Activated effector memory CD4-positive, alpha-beta T cell treated with Interleukin-2 at 50 U/mL for 16 hours (primary cell): ENCODE results near the gene HNRNPK.
A peak's percentile ranks its signal among the peaks of the same experiment; 100 is the strongest.
"Not testable (repeated sequence)": the region's sequence is repeated elsewhere in the genome, so short reads cannot be mapped to it uniquely, and the experiment has no call there.

Source experiments
- DNase-seq: peaks from one replicate; pipeline ENCODE4 v3.0.0-alpha.2; 2020

HNRNPK gene

DNA sequence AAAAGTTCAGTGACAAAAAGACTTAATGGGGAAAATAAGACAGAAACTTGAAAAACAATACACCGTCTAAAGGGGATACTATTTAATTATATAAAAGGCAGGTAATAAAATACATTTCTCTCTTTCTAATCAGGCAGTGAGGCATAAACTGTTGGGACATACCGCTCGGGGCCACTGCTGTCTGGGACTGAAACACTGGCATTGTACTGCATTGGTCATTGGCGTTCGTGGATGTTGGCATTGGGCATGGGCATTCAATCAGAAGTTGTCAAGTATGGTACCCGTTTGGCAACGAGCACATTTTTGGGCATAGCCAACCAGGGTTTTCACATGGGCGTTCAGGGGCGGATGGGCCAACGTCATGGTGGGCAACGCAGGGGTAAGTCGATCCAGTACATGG is 4.7 kb downstream of the HNRNPK start:
- no peak for DNase-seq

DNA sequence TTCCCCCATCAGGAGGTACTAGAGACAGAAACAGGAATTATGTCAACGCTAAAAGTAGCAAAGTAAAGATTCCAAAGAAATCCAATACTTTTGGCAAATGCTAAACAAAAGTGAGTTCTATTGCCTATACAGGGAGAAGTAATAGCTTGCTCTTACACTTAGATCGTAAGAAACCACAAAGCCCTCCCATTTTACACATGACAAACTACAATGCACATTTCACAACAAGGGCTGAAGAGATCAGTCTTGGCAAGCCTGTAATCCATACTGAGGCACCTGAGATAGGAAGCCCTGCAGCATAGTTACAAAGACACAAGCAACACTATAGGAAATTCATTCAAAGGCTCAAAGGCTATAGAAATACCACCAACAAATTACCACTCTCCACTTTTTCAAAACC is 7.7 kb downstream of the HNRNPK start:
- no peak for DNase-seq

DNA sequence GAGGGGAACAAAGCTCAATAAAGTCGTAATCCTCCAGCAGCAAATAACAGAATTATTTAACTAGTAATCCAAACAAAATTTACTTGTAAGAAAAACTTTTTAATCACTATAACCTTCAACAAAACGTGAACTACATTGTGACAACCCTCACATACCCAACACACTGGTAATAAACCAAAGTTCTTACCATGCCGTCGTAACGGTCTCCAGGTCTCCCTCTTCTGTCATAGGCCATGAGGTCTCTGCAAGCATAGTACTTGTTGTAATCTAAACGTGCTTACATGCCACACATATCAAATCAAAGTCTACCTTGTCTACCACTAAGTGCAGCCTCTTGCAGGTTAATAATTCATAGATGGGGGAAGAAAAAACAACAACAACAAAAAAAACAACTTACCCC is 8.5 kb downstream of the HNRNPK start:
- no peak for DNase-seq

DNA sequence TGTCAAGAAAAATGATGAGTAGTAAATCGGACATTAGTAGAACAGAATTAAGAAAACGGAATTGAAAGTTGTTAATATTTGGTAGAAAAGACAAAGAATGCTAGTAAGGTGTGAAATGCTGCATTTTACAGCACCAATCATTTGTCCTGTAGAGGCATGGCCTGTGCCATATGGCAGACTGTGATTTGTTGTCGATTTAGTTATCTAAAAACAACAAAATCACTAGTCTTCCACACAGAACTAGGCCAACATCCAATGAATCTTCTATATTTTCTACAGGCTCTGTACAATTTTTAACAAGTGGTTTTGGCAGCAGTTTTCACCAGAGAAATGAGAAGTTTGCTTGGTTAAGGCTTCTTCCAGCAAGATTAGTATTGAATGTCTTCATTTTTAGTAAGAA is 10.4 kb downstream of the HNRNPK start:
- no peak for DNase-seq

DNA sequence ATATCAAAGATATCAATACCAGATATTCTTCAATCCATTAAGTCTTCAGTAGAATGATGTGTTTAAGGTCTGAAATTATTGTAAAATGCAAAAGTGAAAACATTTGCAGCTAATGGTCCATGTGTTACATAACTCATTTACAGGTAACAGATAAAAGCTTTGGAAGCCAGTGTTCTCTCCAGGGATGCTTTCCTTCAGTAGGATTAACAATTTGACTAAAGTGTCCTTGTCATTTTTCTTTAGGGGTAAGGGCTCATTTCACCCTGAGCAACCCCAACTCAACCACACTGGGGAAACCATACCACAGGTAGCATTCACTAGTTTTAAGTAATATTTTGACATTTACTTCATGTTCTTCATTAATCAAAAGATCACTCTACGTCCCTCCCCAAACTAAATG is 12.9 kb downstream of the HNRNPK start:
- DNase-seq, result no peak

DNA sequence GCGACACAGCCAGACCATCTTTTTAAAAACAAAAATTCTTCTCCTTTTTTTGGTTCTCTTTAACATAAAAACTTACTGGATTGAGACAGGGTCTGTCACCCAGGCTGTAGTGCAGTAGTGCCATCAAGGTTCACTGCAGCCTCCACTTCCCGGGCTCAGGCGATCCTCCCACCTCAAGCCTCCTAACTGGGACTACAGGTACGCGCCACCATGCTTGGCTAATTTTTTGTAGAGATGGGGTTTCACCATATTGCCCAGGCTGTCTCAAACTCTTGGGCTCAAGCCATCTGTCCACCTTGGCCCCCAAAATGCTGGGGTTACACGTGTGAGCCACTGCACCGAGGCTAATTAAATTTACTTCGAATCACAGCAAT is 13.8 kb downstream of the HNRNPK start:
- no peak for DNase-seq

DNA sequence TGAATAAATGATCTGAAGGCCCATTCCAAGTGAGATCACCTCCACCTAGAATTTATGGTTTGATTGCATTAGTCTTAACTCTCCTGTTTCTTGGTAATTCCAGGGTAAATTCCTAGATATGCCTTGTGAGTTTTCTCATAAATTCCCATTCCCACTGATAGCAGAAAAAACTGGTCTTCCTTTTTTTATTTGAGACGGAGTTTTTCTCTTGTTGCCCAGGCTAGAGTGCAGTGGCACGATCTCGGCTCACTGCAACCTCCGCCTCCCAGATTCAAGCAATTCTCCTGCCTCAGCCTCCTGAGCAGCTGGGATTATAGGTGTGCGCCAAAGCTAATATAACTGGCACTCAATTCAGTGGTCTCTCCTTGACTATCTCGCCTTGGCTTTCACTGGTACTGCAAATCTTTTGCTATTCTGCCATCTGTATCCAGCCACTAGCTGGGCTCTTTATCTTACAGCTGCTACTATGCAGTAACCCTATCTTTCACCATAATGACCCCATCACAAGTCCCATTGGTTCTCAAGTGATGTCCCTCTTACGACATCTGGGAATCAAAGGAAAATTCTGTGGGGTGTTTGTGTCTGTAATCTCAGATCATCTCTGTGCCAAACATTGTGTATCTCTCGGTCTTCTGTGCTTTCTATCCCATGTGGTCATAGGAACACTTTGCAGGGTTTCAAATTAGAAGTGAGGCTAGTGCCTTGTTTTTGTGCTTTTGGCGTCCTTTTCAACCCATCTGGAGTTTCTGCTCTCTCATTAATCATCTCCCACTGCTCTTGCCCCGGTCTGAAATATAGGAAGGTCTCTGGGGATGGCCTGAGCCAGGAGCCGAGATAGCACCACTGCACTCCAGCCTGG is 14.4 kb downstream of the HNRNPK start:
- no peak for DNase-seq

DNA sequence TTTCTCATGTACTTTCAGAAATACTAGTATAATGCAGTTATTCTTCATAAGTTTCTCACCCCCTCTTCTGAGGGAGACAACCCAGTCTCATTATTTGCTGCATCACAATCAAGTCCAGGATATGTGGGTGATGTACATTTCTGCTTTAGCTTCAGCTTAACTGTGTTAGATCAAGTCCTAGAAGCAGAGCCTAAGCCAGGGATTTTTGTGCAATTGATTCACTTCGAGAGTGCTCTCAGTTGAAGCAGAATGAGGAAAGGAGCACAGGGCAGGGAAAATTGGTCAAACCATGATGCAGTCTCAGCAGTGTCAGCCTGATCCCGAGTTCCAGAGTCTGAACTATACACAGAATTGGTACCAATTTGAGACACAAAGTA is 15.1 kb downstream of the HNRNPK start:
- no peak for DNase-seq

DNA sequence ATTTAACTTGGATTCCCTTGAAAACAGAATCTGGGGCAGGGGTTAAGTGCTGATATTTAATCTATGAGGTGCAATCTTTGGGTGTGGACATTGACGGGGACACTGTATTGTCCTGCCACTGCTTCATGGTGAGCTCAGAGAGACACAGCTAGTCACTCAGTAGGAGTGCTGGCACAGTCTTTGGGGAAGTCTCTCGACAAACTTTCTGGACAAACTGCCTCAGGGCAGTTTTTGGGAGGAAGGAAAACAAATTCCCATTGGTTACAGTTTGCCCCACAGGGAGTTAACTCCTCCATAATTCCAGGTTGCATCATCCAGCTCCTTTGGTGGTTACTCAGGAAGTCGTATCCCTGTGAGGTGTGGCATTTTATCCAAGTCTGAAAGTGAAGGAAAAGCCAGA is 17.9 kb downstream of the HNRNPK start:
- no peak for DNase-seq

DNA sequence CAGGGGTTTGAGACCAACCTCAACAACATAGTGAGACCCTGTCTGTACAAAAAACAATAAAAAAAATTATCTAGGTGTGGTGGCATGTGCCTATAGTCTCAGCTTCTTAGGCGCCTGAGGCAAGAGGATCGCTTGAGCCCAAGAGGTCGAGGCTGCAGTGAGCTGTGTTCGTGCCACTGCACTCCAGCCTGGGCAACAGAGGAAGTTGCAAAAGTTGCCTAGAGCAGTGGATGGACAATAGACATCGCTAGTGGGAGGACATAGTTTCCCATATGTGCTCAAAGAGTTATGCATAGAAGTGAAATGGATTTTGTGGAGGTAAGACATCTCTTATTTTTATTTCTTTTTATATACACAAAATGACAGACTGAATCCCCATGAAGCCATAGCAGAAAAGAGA is 19.0 kb downstream of the HNRNPK start:
- DNase-seq, result no peak

DNA sequence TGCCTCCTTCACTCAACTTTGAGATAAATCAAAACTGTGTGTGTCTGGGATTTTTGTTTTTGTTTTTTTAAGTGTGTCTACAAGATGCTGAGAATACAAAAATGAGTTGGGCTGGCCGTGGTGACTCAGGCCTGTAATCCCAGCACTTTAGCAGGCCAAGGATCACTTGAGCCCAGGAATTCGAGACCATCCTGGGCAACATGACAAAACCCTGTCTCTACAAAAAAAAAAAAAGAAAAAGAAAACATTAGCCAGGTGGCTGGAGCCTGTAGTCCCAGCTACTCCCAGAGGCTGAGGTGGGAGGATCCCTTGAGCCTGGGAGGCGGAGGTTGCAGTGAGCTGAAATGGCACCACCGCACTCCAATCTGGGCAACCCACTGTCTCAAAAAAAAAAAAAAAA is 21.0 kb downstream of the HNRNPK start:
- DNase-seq, result no peak

DNA sequence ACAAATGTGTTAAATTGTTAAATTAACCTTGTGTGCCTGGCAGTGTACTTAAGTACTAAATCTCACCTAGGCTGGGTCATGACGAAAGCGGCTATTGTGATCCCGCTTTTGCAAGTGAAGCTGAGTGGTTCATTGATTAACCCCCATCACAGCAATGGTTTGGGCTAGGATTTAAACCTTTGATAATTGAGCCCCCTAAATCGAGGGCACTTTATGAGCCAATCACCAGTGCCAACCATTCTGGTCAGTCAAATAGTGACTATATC is 22.8 kb downstream of the HNRNPK start:
- DNase-seq, result no peak

DNA sequence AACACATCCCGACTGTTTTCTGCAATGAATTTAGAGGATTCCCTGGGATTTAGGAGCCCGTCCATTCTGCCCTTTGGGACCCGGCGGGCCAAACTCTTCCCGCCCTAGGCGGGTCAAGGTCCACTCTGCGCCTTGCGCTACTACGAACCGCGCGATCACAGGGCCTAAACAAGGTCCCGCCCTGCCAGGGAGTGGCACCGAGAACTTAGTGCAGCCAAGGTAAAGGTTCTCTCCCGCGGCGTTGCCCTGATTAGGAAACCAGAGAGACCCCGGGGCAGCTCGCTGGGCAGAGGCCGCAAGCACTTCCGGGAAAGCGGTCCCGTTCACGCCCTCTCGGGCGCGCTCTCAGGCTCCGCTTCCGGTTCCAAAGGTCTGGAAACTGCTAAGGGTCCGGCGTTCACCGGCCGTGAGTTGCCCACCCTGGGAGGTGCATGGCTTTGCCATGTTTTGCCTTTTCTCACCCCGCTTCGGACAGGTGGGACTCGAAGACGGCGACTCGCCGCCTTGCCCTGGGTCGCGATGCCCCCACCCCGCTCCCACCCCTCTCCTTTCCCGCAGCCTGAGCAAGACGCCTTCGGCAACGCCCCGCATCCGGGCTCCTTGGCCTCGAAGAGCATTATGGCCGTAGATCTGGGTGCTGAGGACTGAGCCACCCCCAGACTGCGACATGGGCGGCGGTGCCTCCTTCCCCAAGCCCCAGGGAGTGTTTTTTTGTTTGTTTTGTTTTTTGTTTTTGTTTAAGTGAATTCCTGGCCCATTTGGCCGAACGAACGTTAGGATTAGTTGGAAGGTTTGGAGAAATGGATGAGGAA is 23.4 kb downstream of the HNRNPK start:
- peak; percentile 50 for DNase-seq

DNA sequence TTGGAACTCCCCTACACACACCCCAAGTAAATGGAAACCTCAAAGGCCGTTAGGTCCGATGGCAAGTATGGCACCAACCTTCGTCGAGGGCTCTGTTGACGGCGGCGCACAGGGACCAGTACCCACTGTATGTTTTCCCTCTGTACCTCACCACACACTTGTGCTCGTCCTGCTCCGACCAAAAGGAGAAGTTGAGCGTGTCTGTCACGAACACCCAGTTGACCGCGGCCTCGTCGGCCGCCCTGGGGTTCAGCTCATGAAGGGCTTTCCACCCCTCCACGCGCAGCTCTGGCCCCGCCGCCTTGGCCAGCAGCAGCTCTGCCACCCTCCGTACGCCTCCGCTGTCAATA is 24.0 kb downstream of the HNRNPK start:
- DNase-seq, result peak; percentile 14

DNA sequence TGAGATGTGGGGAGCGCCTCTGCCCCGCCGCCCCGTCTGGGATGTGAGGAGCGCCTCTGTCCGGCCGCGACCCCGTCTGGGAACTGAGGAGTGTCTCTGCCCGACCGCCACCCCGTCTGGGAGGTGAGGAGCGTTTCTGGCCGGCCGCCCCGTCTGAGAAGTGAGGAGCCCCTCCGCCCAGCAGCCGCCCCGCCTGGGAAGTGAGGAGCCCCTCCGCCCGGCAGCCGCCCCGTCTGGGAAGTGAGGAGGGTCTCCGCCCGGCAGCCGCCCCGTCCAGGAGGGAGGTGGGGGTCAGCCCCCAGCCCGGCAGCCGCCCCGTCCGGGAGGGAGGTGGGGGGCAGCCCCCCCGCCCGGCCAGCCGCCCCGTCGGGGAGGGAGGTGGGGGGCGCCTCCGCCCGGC is 31.9 kb downstream of the HNRNPK start:
- DNase-seq, result not testable (repeated sequence)

DNA sequence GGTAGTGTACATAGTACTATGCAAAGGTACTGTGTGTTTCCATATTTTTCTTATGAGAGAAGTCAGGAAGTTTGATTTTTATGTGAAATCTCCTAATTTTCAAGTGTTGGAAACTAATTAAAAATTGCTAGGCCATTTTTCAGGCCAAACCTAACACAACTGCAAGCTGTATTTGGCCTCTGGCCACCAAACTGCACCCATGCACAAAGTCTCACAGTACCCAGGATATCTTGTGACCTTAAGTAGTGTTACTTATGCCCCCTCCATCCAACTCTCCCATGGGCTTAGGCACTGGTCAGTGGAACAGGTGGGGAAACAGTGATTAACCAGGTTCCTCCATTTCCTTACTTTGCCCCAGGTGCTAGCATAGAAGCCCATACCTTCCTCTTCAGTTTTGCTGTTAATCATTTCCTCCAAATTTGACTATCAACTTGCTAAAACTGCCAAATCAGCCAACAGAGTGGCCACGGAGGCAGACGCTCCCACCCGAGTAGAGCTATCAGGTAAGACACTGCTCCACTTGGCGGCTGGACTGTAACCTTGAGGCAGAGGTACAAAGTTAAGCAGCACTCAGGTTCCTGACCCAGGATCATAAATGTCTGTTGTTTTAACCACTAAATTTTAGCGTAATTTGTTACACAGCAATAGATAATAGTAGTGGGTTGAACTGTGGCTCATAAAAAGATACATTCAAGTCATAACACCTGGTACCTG is 39.3 kb downstream of the HNRNPK start:
- DNase-seq, result no peak

DNA sequence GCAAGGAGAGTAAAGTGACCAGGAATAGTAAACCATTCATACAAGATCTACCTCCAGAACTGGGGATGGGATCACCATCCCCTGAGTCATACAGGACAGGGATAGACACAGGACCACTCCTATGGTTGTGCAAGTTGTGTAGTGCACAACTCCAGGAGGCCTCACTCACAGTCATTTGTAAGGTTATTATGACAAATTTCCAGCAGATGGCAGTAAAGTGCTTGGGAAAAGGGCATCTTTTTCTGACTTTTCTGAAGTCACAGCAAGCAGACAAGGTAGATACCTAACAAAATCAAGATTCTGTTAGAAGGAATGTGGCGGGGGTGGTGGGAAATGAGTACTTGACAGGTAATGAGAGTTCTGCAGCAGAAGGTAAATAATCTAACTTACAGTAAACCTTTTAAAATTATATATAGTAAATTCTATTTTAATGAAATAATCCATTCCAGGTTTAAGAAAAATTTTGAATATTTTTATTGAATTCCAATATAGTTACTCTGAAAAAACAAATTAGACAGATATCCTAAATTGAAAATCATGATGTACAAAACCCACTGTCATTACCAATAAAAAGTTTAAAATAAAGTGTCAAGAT is 42.1 kb downstream of the HNRNPK start:
- DNase-seq, result no peak

DNA sequence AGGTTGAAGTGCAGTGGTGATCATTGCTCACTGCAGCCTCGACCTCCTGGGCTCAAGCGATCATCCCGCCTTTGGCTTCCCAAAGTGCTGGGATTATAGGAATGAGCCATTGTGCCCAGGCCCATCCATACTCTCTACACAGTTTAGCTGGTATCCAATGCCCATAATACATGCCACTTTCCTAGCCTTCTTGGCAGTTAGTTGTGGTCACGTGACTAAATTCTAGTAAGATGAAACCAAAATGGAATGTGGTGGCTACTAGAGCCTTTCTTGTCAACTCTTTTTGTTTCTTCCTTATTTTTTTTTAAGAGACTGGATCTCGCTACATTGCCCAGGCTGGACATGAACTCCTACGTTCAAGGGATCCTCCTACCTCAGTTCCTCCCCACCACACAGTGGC is 43.5 kb downstream of the HNRNPK start:
- DNase-seq, result no peak

DNA sequence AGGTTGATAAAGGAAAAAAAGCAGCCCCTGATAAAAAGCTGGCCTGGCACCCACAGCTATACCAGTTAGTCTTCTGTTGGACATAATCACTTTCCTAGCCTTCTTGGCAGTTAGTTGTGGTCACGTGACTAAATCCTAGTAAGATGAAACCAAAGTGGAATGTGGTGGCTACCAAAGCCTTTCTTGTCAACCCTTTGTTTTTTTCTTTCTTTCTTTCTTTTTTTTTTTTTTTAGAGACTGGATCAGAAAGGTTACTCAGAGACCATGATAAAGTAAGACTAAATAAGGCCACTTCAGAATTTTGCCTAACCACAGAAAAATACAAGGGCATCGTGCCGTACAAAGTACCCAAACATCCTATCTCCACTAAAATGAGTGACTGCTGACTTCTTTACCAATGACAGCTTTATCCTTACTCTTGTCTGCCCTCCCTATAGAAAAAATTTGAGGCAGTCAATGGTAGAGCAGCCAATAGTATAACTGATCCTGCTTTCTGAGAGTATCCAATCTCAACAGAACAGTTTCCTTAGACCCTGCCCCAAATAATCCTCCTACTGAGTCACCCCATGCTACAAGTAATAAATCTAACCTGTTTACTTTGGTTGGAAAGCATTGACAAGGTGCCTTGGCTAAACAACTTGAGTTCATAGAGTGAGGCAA is 44.6 kb downstream of the HNRNPK start:
- no peak for DNase-seq

DNA sequence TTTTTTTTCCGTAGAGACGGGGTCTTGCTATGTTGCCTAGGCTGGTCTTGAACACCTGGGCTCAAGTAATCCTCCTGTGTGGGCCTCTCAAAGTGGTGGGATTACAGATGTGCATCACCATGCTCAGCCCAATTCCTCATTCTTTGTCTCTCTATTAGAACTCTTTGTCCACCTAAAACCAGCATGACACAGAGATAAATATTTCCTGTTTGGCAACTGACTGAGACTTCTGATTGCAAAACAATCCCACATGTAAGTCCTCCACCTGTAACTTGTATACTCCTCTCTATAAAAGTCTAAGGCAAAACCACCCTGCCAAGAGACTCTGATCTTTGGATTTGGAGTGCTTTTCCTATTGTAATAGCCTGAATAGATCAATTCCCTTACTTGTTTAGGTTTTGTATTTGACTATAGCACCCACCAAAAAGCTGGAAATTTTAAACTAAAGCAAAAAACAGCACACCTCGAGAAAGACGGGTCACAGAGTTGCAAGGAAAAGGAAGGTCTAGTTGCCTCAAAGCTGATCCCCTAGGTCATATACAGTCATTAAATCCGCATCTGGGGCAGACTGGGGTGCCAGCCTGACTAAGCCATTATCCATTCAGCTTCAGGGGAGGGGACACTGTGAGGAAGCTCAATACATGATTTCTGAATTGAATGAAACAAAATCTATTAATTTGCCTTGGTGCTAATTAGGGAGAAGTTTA is 45.3 kb downstream of the HNRNPK start:
- no peak for DNase-seq

DNA sequence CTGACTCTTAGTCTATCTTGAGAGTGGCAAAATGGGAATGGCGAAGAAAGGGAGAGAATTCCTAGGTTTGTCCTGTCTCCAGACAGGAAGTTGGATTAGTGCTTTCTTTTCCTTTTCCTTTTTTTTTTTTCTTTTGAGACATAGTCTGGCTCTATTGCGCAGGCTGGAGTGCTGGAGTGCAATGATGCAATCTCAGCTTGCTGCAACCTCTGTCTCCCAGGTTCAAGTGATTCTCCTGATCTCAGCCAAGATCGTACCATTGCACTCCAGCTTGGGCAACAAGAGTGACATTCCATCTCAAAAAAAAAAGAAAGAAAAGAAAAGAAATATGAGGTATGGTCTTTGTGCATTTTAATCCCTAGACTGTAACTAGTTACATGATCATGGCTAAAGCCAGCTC is 46.2 kb downstream of the HNRNPK start:
- no peak for DNase-seq

DNA sequence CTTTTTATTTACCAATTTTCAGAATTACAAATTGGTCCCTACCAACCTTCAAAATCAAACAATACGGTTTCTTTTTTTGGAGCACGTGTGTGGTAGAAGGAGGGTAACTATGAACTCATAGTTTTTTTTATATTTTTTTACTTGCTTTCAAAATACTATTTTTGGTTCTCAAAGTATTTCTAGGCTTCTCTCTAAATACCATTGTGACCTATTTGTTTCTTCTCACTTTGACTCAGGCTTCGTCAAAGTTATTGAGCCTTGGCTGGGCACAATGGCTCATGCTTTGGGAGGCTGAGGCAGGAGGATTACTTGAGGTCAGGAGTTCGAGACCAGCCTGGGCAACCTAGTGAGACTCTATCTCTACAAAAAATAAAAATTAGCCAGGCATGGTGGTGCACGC is 47.2 kb downstream of the HNRNPK start:
- DNase-seq, result no peak

DNA sequence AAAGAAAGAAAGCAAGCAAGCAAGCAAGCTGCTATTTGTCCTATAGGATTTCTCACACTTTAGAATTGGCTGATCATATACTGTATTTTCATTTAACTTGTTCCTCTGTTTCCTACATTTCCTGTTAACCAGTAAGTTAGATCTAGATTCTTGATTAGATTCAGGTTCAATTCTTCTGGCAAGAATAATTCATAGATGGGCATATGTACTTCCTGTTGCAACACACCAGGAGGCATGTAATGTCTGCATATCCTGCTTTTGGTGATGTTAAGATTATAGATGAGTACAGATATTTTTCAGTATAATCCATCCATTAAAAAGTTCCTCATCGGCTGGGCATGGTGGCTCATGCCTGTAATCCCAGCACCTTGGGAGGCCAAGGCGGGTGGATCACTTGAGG is 48.0 kb downstream of the HNRNPK start:
- no peak for DNase-seq
